Erythroblast (primary cell): ENCODE results near the gene RALGPS2.

Experiments used
- DNase-seq, 2 experiments: peaks; one replicate each; lab custom pipeline; 2025; lab: John Stamatoyannopoulos, UW
- GATA1 ChIP-seq: IDR thresholded peaks from 2 replicates; pipeline ENCODE4 v1.6.1; 2011; ENCODE audit warnings: low read depth, mild to moderate bottlenecking, control low read depth, low read length, moderate library complexity
- POLR2A ChIP-seq: IDR thresholded peaks from 2 replicates; pipeline ENCODE4 v1.6.1; 2011; ENCODE audit warnings: mild to moderate bottlenecking, low read length

RALGPS2 gene

DNA sequence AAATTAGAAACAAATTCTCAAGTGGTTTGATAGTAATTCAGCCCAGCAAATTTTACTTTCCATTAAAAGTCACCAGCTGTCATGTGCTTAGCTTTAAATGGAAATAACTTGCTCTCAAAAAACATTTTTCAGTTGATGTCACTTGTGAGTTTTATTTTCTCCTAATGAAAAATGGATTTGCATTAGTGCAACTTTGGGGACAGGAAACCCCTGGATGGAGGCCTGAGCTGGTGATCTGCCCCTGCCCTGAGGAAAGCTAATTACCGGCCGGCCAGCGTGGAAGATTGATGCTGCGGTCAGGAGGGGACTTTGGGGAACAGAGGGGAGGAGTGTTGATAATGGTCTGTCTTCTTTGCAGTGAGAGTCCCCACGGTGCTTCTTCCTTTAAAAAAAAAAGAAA is 212.7 kb downstream of the RALGPS2 start:
- DNase-seq: no peak

GRCh38 chr1:178938101-178938958 is 213.3 kb downstream of the RALGPS2 start:
- DNase-seq: no peak
- TF ChIP-seq POLR2A: no peak
- no peak for TF ChIP-seq GATA1

More for the DNA sequence above, 212.7 kb downstream of the RALGPS2 start:
- TF ChIP-seq POLR2A: no peak

GRCh38 chr1:178938959-178939317 is 213.9 kb downstream of the RALGPS2 start:
- DNase-seq: no peak
- no peak for TF ChIP-seq POLR2A
- TF ChIP-seq GATA1: no peak

GRCh38 chr1:178939338-178940067 is 214.5 kb downstream of the RALGPS2 start:
- TF ChIP-seq GATA1 (no peak), POLR2A (no peak)
- DNase-seq: no peak

- no peak for DNase-seq
- TF ChIP-seq POLR2A (no peak), GATA1 (no peak)
Observed at GRCh38 chr1:178940068-178940765, 215.2 kb downstream of the RALGPS2 start.

GRCh38 chr1:178941261-178941689 is 216.2 kb downstream of the RALGPS2 start:
- no peak for DNase-seq
- TF ChIP-seq POLR2A: no peak

DNA sequence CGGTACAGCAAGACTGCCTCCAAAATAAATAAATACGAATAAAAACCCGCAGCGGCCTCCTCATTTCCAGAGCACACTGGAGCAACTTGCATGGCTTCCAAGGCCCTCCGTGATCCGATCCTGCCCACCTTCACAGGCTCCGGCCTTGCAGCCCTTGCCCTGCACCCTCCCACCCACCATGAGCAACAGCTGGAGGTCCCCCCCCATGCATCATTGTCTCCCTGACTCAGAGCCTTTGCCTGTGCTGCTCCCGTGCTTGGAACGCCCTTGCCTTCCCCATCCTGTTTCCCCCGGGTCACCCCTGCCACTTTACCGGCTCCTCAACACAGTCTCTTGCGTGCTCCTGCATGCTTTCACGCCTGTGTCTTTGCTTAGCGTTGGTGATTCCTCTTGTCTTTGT is 216.8 kb downstream of the RALGPS2 start:
- no peak for DNase-seq
- no peak for TF ChIP-seq POLR2A
- no peak for TF ChIP-seq GATA1

DNA sequence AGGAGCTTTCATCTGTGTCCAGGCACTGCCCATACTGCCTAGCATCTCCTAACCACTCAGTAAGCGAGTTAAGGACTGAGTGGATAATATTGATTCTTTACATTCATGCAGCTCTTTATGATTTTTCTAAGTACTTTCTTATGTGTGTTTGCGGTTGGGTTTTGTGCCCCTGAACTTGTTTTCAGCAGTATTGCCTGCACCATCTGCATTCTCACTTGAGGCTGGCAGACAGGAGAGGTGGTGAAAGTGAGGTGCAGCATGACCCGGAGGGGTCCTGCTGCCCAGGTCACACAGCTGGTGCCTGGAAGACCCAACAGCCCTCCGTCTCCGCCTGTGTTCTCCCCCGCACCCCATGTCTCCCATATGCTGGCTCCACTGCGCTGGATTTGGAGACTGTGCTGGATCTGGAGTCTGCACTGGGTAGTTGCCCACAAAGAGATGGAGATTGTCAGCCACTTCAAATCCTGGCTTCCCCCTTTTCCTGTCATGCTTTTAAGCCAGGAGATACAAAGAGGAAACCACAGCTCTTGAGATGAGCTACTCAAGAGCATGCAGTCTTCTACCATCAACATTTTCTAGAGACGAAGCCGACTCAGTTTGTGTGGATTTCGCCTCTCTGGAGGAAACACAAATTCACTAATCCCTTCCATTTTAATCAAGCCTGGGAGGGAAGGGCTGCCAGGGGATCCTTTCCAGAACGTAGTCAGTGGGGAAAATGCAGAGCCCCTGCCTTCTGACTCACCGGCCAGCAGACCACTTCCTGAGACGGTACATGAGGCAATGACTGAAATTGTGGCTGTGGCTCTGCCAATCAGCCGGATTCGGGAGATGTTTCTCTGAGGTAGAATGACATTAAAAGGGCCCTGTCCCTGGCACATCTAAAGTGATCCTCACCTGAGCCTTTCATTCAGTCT is 217.5 kb downstream of the RALGPS2 start:
- no peak for DNase-seq
- TF ChIP-seq GATA1: no peak
- no peak for TF ChIP-seq POLR2A

- DNase-seq: no peak
- TF ChIP-seq GATA1 (no peak), POLR2A (no peak)
Observed at GRCh38 chr1:178944729-178945128, 219.7 kb downstream of the RALGPS2 start.

DNA sequence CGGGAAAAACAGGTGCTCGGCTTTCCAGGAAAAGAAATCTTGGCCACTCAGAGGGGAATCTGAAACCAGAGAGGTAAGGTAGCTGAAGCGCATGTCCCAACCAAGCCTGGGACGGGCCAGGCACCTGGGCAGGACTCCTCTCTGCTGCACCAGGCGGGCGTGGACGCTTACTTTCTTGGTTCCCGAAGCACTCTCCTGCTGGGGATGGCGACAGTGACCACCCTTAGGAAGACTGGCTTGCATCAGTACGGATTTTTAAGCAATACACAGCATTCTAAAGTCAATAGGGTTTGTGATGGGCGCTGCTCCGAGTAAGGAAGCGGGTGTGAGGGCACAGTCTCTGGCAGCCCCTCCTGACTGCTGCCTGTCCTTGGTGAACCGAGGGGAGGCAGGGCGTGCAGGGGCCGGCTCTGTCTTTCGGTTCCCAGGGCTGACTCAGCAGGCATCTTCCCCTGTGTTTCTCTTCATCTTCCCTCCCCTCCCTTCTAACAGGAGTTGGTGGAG is 220.8 kb downstream of the RALGPS2 start:
- TF ChIP-seq GATA1 (no peak), POLR2A (no peak)
- DNase-seq: no peak

DNA sequence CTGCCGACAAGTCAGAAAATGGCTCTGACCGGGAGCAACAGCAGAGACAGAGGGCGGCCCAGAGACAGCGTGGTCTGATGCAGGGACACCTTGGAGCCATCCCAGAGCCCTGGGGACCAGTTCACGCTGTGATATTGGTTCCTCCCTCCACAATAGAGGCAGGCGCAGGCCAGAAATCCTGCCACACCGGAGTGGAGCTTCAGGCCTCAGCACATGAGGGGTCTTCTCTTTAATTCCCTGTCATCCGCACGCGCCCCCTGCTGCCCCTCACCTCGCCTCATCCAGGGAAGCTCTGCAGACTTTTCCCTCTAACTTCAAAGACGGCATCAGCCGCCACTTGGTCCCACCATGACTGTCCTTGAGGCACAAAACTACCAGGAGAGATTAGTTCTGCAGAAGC is 221.4 kb downstream of the RALGPS2 start:
- TF ChIP-seq POLR2A (no peak), GATA1 (no peak)

DNA sequence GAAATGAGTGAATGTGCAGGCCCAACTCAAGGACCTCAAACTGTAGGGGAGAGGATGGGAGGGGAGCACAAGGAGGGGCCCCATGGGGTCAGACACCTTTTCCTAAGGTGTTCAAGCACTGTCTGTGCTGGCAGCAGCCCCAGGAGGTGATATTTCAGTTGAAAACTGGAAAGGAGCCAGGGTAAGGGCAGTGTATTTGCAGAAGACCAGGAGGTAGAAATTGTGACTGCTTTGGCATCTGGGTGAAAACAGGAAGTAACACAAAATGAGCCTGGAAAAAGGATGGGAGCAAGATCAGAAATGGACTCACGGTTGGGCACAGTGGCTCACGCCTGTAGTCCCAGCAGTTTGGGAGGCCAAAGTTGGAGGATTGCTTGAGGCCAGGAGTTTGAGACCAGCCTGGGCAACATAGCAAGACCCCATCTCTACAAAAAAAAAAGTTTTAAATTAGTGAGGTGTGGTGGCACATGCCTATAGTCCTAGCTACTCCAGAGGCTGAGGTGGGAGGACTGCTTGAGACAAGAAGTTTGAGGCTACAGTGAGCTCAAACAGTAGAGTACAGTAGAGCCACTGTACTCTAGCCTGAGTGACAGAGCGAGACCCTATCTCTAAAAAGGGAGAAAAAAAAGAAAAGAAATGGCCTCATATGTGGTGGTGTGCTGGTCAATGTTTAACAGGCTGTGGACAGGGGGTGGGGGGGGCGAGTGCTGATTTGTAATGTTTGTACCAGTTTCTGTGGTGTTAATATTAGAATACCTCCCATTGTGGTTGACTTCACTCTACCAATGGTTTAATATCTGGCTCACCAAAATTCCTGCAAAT is 222.0 kb downstream of the RALGPS2 start:
- no peak for TF ChIP-seq GATA1
- no peak for TF ChIP-seq POLR2A
- DNase-seq: no peak

More for the DNA sequence above, 221.4 kb downstream of the RALGPS2 start:
- no peak for DNase-seq

- TF ChIP-seq GATA1 (no peak), POLR2A (no peak)
- DNase-seq: no peak
Observed at GRCh38 chr1:178947677-178947981, 222.6 kb downstream of the RALGPS2 start.
